ENCODE results near the gene TBC1D24. TPM values are rescaled to one million over a fixed set of nuclear protein-coding genes. Genes with fewer than 3 reads are reported as not detected.
A peak's percentile ranks its signal among the peaks of the same experiment; 100 is the strongest.
"Not testable (repeated sequence)": the region's sequence is repeated elsewhere in the genome, so short reads cannot be mapped to it uniquely, and the experiment has no call there.

The TBC1D24 gene
- total and polyA plus RNA-seq, 2 experiments from 2014 or later = 5.4 to 21.0 TPM

- not testable (repeated sequence) for H3K9me3 Mint-ChIP-seq; H3F3A ChIP-seq (replicated peaks; ENCODE audit: low read depth); H3K4me1 Mint-ChIP-seq; H3K36me3 ChIP-seq (ENCODE audit: insufficient read depth); H3K9me2 ChIP-seq (ENCODE audit: insufficient read depth); H3K27me3 Mint-ChIP-seq (ENCODE audit: insufficient read depth, low read depth, poor library complexity); H3K4me1 ChIP-seq (ENCODE audit: insufficient read depth); H2AFZ ChIP-seq; H4K20me1 ChIP-seq (replicated peaks; ENCODE audit: insufficient read depth); H3K27me3 ChIP-seq (ENCODE audit: insufficient read depth); H3K79me2 ChIP-seq (replicated peaks; ENCODE audit: insufficient read depth); H3K4me2 ChIP-seq; H3K36me3 Mint-ChIP-seq (ENCODE audit: low read depth); H3K4me3 ChIP-seq
- TF ChIP-seq CREB1 (CRISPR knock-in tag; IDR thresholded peaks at IDR 0.05; ENCODE audit: low read depth) (peak; percentile 42; the same call in 1 of the 2 replicates), CTCF (conservative IDR thresholded peaks at IDR 0.05; ENCODE audit: low read depth in 2 of 2) (peak; percentile 32 to 45)
- Mint-ChIP-seq H3K27ac (peak overlapping the region; percentile 75; the same call in 1 of the 2 replicates), H3K4me3 (0 out of 3 replicates have a peak overlapping the region, but pooled peaks have one; percentile 19)
- peak; percentile 79 for ATAC-seq
- DNase-seq (ENCODE audit: low spot score) = peak; percentile 76
- H3K27ac ChIP-seq (ENCODE audit: low read depth) = peak overlapping the region; percentile 85
These were observed 76.5 kb downstream of the TBC1D24 start for GRCh38 chr16:2551420-2551889.

DNA sequence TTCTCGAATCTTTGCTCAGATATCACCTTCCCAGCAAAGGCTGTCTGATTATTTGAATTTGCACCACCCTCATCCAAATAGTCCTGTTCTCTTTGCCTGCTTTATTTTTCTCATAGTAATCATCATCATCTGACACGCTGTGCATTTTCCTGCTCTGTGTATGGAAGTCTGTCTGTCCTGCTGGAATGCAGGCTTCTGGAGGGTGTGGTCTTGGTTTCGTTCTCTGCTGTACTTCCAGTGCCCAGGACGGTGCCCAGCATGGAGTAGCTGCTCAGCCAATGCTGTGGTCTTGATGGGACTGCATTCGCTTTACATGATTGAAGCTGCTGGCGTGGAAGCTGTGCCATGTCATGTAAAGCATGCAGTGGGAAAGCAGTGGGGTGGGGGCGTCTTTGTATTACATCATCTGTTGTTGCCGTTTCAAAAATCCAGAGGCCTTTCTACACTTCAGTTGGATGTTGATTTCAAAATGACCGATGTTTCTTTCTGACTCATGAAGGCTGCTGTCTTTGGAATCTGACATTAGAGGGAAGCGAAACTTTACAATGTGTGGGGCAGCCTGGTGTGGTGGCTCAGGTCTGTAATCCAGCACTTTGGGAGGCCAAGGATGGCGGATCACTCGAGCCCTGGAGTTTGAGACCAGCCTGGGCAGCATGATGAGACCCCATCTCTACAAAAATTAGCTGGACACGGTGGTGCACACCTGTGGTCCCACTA, 79.9 kb downstream of the TBC1D24 start:
- H3K27me3 ChIP-seq (ENCODE audit: insufficient read depth); H3K27ac ChIP-seq (ENCODE audit: low read depth); H3K4me3 ChIP-seq; H3K79me2 ChIP-seq (replicated peaks; ENCODE audit: insufficient read depth); H3K4me2 ChIP-seq; ATAC-seq; H2AFZ ChIP-seq; H3K4me1 ChIP-seq (ENCODE audit: insufficient read depth); H3K36me3 Mint-ChIP-seq (ENCODE audit: low read depth); H3K9me2 ChIP-seq (ENCODE audit: insufficient read depth); H4K20me1 ChIP-seq (replicated peaks; ENCODE audit: insufficient read depth); H3K9me3 Mint-ChIP-seq; H3K4me3 Mint-ChIP-seq; DNase-seq (ENCODE audit: low spot score); H3K27ac Mint-ChIP-seq; H3K4me1 Mint-ChIP-seq; H3F3A ChIP-seq (replicated peaks; ENCODE audit: low read depth); H3K36me3 ChIP-seq (ENCODE audit: insufficient read depth); H3K27me3 Mint-ChIP-seq (ENCODE audit: insufficient read depth, low read depth, poor library complexity): not testable (repeated sequence)

MicroRNAs encoded within 50 kb of the gene (microRNA counts, 767-probe panel; counts per million panel counts)
- microRNA hsa-miR-3178 = not detected

Small RNA genes lying within 50 kb of the gene (microRNA-seq; reads per million reads assigned to microRNA genes)
- gene MIR3178 (not detected), gene MIR6767 (not detected), gene MIR6768 (not detected)

Small RNA genes lying within 50 kb of the gene (small RNA-seq; reads per million reads assigned to genes)
- gene AC093525.1 (ENCODE audit: low replicate concordance) (not detected), gene MIR3178 (ENCODE audit: low replicate concordance) (not detected), gene MIR6768 (ENCODE audit: low replicate concordance) (not detected)

Other genes with a start within 250 kb of the TBC1D24 start
- gene DNASE1L2, start 238.7 kb upstream of the TBC1D24 start, total RNA-seq (2014; rRNA removed; shearing (Covaris generic)) = 0.66 TPM in 1 of 2 replicates, not detected in the other
- gene DNASE1L2, start 238.7 kb upstream of the TBC1D24 start, polyA plus RNA-seq (2016; fragmentation: Nextera tagmentation; extraction: Ambion mirVana) = 0.23 and 0.42 TPM in 2 replicates
- 117 and 118 TPM in 2 replicates for gene ECI1, start 223.5 kb upstream of the TBC1D24 start, total RNA-seq (2014; rRNA removed; shearing (Covaris generic))
- gene ECI1, start 223.5 kb upstream of the TBC1D24 start, polyA plus RNA-seq (2016; fragmentation: Nextera tagmentation; extraction: Ambion mirVana) = 143 and 152 TPM in 2 replicates
- 372 and 384 TPM in 2 replicates for gene RNPS1, start 207.0 kb upstream of the TBC1D24 start, total RNA-seq (2014; rRNA removed; shearing (Covaris generic))
- gene RNPS1, start 207.0 kb upstream of the TBC1D24 start, polyA plus RNA-seq (2016; fragmentation: Nextera tagmentation; extraction: Ambion mirVana) = 298 and 315 TPM in 2 replicates
- 3.2 and 4.1 TPM in 2 replicates for gene ABCA3, start 134.4 kb upstream of the TBC1D24 start, total RNA-seq (2014; rRNA removed; shearing (Covaris generic))
- 1.8 and 3.0 TPM in 2 replicates for gene ABCA3, start 134.4 kb upstream of the TBC1D24 start, polyA plus RNA-seq (2016; fragmentation: Nextera tagmentation; extraction: Ambion mirVana)
- 53.0 and 54.2 TPM in 2 replicates for gene CCNF, start 45.7 kb upstream of the TBC1D24 start, total RNA-seq (2014; rRNA removed; shearing (Covaris generic))
- 21.2 and 24.5 TPM in 2 replicates for gene CCNF, start 45.7 kb upstream of the TBC1D24 start, polyA plus RNA-seq (2016; fragmentation: Nextera tagmentation; extraction: Ambion mirVana)
- 86.5 and 98.9 TPM in 2 replicates for gene TEDC2, start 15.0 kb upstream of the TBC1D24 start, total RNA-seq (2014; rRNA removed; shearing (Covaris generic))
- gene TEDC2, start 15.0 kb upstream of the TBC1D24 start, polyA plus RNA-seq (2016; fragmentation: Nextera tagmentation; extraction: Ambion mirVana) = 50.2 and 50.6 TPM in 2 replicates
- 1.7 and 3.0 TPM in 2 replicates for gene NTN3, start 3.8 kb upstream of the TBC1D24 start, total RNA-seq (2014; rRNA removed; shearing (Covaris generic))
- 0.10 TPM in 1 of 2 replicates, not detected in the other for gene NTN3, start 3.8 kb upstream of the TBC1D24 start, polyA plus RNA-seq (2016; fragmentation: Nextera tagmentation; extraction: Ambion mirVana)
- gene ATP6V0C, start 38.8 kb downstream of the TBC1D24 start, total RNA-seq (2014; rRNA removed; shearing (Covaris generic)) = 98.2 and 109 TPM in 2 replicates
- gene ATP6V0C, start 38.8 kb downstream of the TBC1D24 start, polyA plus RNA-seq (2016; fragmentation: Nextera tagmentation; extraction: Ambion mirVana) = 154 and 162 TPM in 2 replicates
- gene AMDHD2, start 45.2 kb downstream of the TBC1D24 start, total RNA-seq (2014; rRNA removed; shearing (Covaris generic)) = 62.1 and 68.1 TPM in 2 replicates
- 12.2 and 20.2 TPM in 2 replicates for gene AMDHD2, start 45.2 kb downstream of the TBC1D24 start, polyA plus RNA-seq (2016; fragmentation: Nextera tagmentation; extraction: Ambion mirVana)
- 0.31 TPM in 1 of 2 replicates, not detected in the other for gene CEMP1, start 56.3 kb downstream of the TBC1D24 start, total RNA-seq (2014; rRNA removed; shearing (Covaris generic))
- gene CEMP1, start 56.3 kb downstream of the TBC1D24 start, polyA plus RNA-seq (2016; fragmentation: Nextera tagmentation; extraction: Ambion mirVana) = 7.5 and 10.1 TPM in 2 replicates
- gene PDPK1, start 62.9 kb downstream of the TBC1D24 start, total RNA-seq (2014; rRNA removed; shearing (Covaris generic)) = 24.9 and 25.8 TPM in 2 replicates
- 13.1 and 19.3 TPM in 2 replicates for gene PDPK1, start 62.9 kb downstream of the TBC1D24 start, polyA plus RNA-seq (2016; fragmentation: Nextera tagmentation; extraction: Ambion mirVana)
- 26.1 and 31.8 TPM in 2 replicates for gene KCTD5, start 207.4 kb downstream of the TBC1D24 start, total RNA-seq (2014; rRNA removed; shearing (Covaris generic))
- gene KCTD5, start 207.4 kb downstream of the TBC1D24 start, polyA plus RNA-seq (2016; fragmentation: Nextera tagmentation; extraction: Ambion mirVana) = 18.5 and 19.7 TPM in 2 replicates
- gene PRSS27, start 245.1 kb downstream of the TBC1D24 start, total RNA-seq (2014; rRNA removed; shearing (Covaris generic)) = 0.85 and 1.6 TPM in 2 replicates
- 0.73 and 1.1 TPM in 2 replicates for gene PRSS27, start 245.1 kb downstream of the TBC1D24 start, polyA plus RNA-seq (2016; fragmentation: Nextera tagmentation; extraction: Ambion mirVana)